Stimulated activated CD4-positive, alpha-beta T cell treated with anti-CD3 and anti-CD28 coated beads, TNF-alpha, amount 100 ng/mL, for 24 hours (primary cell): ENCODE results near the gene ZNF444.

ENCODE experiments used
- DNase-seq, 3 experiments: peaks; one replicate each; pipeline ENCODE4 v3.0.0-alpha.2; 2020; ENCODE audit warnings: low read depth in 3 of 3

The ZNF444 gene

DNA sequence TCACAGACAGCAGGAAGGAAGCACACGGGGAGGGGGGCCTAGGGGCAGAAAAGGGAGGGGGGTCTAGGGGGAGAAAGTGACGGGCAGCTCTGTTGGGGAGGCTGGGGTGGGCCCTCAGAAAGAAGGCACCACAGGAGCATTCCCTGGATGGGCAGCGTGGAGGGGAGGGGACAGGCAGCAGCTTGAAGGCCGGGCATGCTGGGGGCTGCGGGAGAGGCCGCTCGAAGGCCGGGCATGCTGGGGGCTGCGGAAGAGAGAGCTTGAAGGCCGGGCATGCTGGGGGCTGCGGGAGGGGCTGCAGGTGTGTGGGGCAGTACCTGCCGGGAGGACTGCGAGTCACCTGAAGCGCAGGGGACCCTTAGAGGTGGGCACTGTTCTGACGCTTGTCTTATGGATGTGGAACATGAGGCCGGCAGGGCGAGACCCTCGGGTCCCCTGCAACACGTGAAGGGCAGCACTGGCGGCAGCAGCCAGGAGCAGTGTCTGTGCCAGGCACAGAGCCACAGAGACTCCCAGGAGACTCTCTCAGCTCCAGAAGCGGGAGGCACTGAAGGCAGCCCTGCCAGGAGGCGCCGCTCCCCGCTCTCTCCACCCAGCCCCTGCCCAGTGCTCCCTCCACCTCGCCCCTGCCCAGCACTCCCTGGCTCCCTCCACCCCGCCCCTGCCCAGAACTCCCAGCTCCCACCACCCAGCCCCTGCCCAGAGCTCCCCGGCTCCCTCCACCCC, 33.3 kb upstream of the ZNF444 start:
- DNase-seq = no peak

DNA sequence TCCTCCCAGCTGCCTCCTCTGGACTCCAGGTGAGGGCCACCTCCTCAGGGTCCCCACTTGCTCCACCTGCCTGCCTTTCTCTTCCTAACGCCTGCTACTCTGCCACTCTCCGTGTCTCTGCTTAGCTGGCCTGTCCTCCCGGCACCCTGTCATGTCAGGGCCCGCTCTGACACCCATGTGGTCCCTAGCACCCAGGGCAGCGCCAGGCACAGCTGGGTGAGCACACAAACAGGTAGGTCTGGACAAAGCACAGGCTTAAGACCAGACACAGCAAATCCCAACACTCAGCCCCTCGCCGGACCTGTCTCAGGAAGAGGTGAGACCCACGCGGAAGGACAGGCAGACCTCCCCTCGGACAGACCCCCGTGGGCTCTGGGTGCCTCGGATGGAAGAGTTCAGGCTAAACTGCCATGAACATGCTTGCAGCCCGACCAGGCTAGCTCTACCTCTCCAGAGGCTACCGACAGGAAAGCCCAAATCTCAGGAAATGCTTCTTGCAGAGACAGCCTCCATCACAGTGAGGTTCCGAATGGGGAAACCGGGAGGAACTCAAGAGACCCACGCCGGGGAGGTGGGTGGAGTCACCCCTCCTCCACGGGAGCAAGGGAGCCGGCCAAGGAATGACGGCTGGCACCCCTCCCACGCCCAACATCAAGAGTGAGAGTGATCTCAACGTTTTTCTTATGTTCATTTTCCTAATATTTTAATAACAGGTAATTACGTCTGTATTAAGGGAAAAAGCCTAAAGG, 32.5 kb upstream of the ZNF444 start:
- no peak for DNase-seq

- no peak for DNase-seq
These were observed 31.9 kb upstream of the ZNF444 start for GRCh38 chr19:56109226-56109625.

- no peak for DNase-seq
These were observed 30.3 kb upstream of the ZNF444 start for GRCh38 chr19:56110515-56111448.

- peak in 2 of 3 experiments; percentile 20 to 46 for DNase-seq
These were observed 29.3 kb upstream of the ZNF444 start for GRCh38 chr19:56111601-56112312.

- no peak for DNase-seq
These were observed 28.8 kb upstream of the ZNF444 start for GRCh38 chr19:56112313-56112709.

- DNase-seq = no peak
These were observed 27.9 kb upstream of the ZNF444 start for GRCh38 chr19:56113074-56113632.

GRCh38 chr19:56114051-56114777, 26.9 kb upstream of the ZNF444 start:
- no peak for DNase-seq

DNA sequence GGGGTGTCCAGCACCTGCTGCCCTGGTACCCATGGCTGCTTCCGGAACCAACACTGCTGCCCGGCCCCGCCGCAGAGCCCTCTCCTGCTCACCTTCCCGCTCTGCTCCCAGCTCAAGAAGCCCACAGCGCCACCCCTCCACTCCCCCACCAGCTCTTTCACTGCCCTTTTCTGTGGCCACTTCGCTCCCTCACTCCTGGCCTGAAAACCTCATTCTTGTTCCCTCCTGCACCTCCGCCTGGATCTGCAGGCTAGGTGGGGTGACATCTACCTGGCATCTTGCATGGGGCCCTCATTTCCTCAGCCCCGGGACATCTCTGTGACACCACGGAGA, 26.3 kb upstream of the ZNF444 start:
- DNase-seq = no peak

DNA sequence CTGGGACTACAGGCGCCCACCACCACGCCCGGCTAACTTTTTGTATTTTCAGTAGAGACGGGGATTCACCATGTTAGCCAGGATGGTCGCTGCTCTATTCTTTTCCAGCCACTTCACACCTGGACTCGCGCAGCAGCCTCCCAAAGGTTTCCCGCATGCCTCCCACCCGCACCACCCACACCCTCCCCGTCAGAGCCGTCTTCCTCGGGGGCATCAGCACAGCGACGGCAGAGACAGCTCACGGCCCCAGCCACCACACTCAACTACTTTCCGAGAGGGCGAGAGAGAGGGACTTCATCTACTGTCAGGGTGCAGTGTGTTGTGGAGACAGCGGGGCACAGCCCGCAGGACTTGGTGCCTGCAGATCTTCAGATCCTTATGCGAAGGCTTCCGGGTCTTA, 25.6 kb upstream of the ZNF444 start:
- DNase-seq = no peak

DNA sequence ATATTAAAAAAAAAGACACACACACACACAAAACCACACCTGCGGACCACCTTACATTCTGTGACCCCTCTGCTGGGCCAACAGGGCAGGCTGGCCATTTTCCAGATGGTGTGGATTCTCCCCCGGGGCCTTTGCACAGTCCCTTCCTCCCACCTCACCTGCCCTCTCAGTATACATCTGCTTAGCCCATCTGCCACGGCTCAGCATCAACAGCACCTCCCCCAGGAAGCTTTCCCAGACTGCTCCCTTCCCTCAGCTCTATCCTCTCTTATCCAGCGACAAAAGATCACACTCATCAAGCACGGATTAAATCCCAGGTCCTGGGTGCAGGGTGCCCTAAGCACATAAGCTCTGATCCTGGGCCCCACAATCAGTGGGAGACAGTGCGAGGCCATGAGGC, 24.5 kb upstream of the ZNF444 start:
- no peak for DNase-seq

DNA sequence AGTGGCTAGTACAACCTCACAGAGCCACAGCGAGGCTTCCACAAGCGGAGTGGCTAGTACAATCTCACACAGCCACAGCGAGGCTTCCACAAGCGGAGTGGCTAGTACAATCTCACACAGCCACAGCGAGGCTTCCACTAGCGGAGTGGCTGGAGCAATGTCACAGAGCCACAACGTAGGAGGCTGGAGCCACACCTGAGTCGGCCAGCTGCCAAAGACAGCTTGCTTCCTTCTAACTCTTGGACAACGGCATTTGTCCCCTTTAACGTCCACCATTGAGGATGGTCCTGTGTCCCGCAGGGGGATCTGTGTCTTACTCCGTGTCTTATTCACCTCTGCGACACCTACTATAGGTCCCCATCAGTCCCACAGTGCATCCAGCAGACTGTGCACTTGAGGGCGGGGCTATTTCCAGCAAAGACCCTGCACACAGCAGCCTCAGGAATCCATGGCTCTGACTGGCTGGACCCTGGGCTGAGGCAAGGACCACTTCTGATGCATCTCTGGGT, 23.7 kb upstream of the ZNF444 start:
- DNase-seq = no peak

GRCh38 chr19:56117889-56118288, 23.2 kb upstream of the ZNF444 start:
- no peak for DNase-seq

- no peak for DNase-seq
These were observed 22.2 kb upstream of the ZNF444 start for GRCh38 chr19:56118666-56119581.

- DNase-seq = no peak
These were observed 21.5 kb upstream of the ZNF444 start for GRCh38 chr19:56119582-56119978.

- DNase-seq = no peak
These were observed 21.1 kb upstream of the ZNF444 start for GRCh38 chr19:56120002-56120370.

DNA sequence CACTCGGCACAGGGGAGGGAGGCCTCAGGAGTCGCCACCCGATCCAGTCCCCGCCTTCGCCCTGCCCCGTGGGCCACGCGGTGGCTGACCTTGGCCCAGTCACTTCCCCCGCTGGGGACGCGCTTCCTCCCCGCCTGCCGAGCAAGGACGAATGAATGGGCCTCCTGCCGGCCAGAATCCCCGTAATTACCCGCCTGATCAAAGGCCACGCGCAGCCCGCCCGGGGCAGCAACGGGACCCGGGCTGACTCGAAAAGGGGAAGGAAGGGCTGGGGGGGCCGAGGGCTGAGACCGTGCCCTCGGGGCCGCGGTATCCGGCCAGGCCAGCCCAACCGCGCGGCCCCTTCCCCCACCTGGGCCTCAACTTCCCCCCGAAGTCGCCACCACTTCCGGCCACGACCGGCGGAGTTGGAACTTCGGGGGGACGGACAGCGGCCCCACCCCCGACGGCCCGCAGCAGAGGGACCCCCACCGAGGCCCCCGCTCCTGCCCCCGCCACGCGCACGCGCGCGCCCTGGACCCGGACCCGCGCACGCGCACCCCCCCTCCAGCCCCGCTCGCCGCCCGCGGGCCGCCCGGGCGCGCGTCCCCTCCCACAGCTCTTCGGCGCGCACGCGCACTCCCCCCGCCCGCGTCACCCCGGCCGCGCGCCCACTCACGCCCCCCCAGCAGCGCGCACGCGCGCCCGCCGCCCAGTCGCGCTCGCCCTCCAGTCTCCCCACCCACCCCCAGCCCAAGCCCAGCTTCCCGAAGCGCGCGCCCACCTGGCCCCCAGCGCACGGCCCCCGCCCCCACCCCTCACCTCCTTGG, 20.5 kb upstream of the ZNF444 start:
- peak; percentile 57 to 78 (median 66) for DNase-seq
